ENCODE data around the gene NFRKB. TPM values are rescaled to one million over a fixed set of nuclear protein-coding genes. Genes with fewer than 3 reads are reported as not detected.

Gene NFRKB
- total RNA-seq, 3 donors from 2014 or later: 19.5 to 27.0 (median 23.7) TPM

DNA sequence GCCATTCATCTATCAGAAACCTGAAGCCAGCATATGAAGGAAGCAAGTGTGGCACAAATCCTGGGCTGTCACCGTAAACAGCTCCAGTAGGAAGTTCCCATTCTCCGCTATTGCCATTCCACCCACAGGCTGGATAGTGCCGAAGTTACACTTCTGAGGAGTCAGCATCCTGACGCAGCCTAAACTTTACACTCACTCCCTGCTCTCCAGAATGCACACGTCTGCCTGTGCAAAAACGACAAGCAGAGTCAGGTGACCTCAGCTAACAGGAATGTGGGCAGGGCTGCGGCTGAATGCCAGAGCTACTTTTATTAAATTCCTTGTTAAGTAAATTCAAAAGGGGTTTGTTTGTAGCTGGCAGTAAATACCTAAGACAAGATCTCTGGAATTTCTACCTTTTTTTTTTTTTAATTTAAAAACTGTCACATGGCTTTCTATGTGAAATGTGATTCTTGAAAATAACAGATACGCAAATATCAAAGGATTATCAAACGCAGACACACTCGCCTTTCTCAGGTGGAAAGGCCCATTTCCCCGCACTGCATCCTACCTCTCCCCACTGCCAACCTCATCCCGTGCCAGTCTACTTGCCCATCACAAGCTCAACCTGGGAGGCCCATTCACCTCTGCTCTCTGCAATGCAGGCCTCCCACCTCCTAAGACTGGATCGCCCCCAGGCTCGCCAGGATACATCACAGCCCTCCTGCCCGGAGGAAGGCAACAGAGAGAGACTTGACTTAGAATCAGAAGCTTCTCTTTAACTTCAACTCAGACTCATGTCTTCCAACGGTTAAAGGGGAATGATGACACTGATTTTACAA lies 33.5 kb downstream of the NFRKB start:
- Histone ChIP-seq H3K4me1 (ENCODE audit: low read depth) (no peaks in the 10 kb centered on the region), H3K36me3 (ENCODE audit: low read depth) (no peaks in the 10 kb centered on the region), H3K9me3 (no peaks in the 10 kb centered on the region), H3K4me3 (no peak overlapping the region)
- intact Hi-C loops (cut with DNase I, micrococcal nuclease): no loop called here
- TF ChIP-seq, protein P1, sequence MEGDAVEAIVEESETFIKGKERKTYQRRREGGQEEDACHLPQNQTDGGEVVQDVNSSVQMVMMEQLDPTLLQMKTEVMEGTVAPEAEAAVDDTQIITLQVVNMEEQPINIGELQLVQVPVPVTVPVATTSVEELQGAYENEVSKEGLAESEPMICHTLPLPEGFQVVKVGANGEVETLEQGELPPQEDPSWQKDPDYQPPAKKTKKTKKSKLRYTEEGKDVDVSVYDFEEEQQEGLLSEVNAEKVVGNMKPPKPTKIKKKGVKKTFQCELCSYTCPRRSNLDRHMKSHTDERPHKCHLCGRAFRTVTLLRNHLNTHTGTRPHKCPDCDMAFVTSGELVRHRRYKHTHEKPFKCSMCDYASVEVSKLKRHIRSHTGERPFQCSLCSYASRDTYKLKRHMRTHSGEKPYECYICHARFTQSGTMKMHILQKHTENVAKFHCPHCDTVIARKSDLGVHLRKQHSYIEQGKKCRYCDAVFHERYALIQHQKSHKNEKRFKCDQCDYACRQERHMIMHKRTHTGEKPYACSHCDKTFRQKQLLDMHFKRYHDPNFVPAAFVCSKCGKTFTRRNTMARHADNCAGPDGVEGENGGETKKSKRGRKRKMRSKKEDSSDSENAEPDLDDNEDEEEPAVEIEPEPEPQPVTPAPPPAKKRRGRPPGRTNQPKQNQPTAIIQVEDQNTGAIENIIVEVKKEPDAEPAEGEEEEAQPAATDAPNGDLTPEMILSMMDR (IDR thresholded peaks at IDR 0.05): no peak
- DNase-seq (peak in 2 of 3 donors; percentile 67 to 71), ATAC-seq (peak; percentile 79)

DNA sequence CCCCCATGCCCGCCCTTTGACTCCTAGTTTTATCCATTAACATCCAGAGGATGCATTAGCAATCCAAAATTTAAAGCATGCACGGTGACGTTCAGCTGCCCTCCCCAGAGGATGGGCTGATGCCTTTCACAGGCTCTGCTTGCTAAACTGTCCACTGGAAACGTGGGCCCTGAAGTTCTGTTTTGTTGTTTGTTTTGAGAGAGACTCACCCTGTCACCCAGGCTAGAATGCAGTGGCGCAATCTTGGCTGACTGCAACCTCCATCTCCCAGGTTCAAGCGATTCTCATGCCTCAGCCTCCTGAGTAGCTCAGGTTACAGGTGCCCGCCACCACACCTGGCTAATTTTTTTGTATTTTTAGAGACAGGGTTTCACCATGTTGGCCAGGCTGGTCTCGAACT lies 39.3 kb downstream of the NFRKB start:
- peaks cover 15% of the 10 kb centered on the region for H3K4me1 ChIP-seq (ENCODE audit: low read depth)
- ATAC-seq (no peak), DNase-seq (no peak)
- intact Hi-C loops (cut with DNase I, micrococcal nuclease): no loop called here
- H3K36me3 ChIP-seq (ENCODE audit: low read depth): no peaks in the 10 kb centered on the region
- H3K4me3 ChIP-seq: no peak overlapping the region
- TF ChIP-seq, protein P1 (IDR thresholded peaks at IDR 0.05): no peak
- H3K9me3 ChIP-seq: no peaks in the 10 kb centered on the region

DNA sequence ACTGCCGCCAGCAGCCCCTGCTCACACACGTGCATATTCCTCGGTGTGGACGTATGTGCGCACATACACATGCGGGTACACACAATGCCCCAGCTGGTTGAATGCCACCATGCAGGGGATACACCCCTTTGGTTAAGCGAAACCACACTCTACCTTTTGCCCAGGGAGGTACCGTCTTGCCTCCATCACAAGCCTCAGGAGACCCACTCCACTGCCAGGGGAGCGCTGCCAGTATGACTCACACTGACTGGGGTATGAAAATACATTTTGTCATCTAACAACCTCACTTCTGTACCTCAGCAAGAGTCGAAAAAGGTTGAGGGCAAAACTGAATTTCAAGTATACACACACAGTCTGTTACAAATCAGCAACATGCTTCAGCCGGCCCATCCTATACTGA lies 40.3 kb downstream of the NFRKB start:
- Histone ChIP-seq H3K4me3 (no peak overlapping the region), H3K36me3 (ENCODE audit: low read depth) (no peaks in the 10 kb centered on the region), H3K4me1 (ENCODE audit: low read depth) (peaks cover 15% of the 10 kb centered on the region), H3K9me3 (no peaks in the 10 kb centered on the region)
- no peak for DNase-seq
- TF ChIP-seq, protein P1 (IDR thresholded peaks at IDR 0.05): no peak
- intact Hi-C loops (cut with DNase I, micrococcal nuclease): no loop called here
- no peak for ATAC-seq

DNA sequence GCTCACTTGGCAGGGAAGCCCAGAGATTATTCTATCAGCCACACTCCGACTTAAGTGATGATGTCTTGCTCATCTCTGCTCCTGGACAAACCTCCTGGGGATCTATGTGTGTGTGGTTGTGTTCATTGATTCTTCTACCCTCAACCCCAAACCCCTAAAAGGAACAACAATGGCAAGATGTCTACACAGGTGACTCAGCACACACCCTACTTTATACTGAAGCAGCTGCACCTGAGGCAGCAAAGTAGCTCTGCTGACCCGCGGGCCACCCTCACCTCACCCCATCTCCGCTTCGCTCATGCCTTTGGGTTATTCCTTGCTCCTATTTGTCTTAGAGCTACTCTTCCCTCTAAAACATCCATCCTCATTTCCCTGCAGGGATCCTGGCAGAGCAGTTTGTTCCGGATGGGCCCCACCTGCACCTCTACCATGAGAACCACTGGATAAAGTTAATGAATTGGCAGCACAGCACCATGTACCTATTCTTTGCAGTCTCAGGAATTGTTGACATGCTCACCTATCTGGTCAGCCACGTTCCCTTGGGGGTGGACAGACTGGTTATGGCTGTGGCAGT lies 41.1 kb downstream of the NFRKB start:
- Histone ChIP-seq H3K9me3 (no peaks in the 10 kb centered on the region), H3K36me3 (ENCODE audit: low read depth) (no peaks in the 10 kb centered on the region), H3K4me3 (no peak overlapping the region), H3K4me1 (ENCODE audit: low read depth) (peaks cover 15% of the 10 kb centered on the region)
- DNase-seq (no peak), ATAC-seq (peak; percentile 6)
- TF ChIP-seq, protein P1 (IDR thresholded peaks at IDR 0.05): no peak
- intact Hi-C loops (cut with DNase I, micrococcal nuclease): no loop called here

DNA sequence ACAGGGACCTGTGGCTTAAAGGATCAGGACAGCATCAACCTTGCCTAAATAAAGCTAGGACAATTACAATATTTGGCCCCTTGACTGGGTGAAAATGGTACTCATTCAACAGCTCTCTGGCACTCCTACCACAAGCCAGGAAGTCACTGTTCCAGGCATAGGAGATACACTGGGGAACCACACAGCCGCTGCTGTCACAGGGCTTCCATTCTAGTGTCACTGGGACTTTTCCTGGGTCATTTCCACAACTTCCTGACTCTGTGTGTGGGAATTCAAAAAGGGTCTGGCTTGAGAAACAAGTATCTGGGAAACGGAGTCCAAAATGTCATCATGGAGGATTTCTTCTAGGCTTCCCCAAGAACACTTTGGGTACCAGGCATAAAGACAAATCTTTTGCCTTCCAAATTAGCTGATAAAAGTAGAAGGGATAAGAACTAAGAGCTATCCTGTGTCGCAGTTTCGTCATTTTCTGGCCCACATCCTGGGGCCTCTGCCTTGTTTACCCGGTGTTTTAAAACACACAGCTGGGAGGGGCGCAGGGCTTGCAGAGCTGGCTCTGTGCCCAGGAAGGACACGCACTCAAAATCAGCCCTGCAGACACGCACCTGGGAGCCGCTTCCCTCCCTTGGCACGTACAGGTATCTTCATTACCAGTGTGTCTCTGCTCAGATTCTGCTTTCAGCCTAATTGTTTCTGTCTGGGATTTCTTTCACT lies 41.7 kb downstream of the NFRKB start:
- ATAC-seq: peak; percentile 91
- no peaks in the 10 kb centered on the region for H3K36me3 ChIP-seq (ENCODE audit: low read depth)

More for the DNA sequence above, 41.7 kb downstream of the NFRKB start:
- TF ChIP-seq, protein P1 (IDR thresholded peaks at IDR 0.05): no peak
- DNase-seq: peak; percentile 87 to 90 (median 88)
- intact Hi-C loops (cut with DNase I, micrococcal nuclease): no loop called here
- H3K9me3 ChIP-seq: no peaks in the 10 kb centered on the region
- H3K4me3 ChIP-seq: no peak overlapping the region
- peaks cover 15% of the 10 kb centered on the region for H3K4me1 ChIP-seq (ENCODE audit: low read depth)

All from mucosa of descending colon (tissue), 3 donors.